Breast epithelium (tissue), 3 donors: ENCODE results near the gene HACE1.

Experiments used
- CTCF ChIP-seq, 3 donors: fragments of 450-650 bp; IDR thresholded peaks; one replicate each; pipeline ENCODE4 v1.5.1; 2016 to 2017; ENCODE audit warnings: antibody characterized with exemption in 3 of 3, mild to moderate bottlenecking in 3 of 3, moderate library complexity in 3 of 3
- POLR2A ChIP-seq: fragments of 450-650 bp; IDR thresholded peaks from one replicate; pipeline ENCODE4 v1.6.1; 2016; ENCODE audit warnings: antibody characterized with exemption, mild to moderate bottlenecking, moderate library complexity

- no peak for TF ChIP-seq CTCF (IDR thresholded peaks at IDR 0.05)
- TF ChIP-seq POLR2A, result no peak
These were observed 149.0 kb downstream of the HACE1 start for GRCh38 chr6:104710543-104711335.
